Stimulated activated CD8-positive, alpha-beta memory T cell treated with anti-CD3 and anti-CD28 coated beads, Interleukin-7, amount 100 ng/mL, for 48 hours (primary cell): ENCODE results near the gene MARK2.
"Not testable (repeated sequence)": the region's sequence is repeated elsewhere in the genome, so short reads cannot be mapped to it uniquely, and the experiment has no call there.

Experiments
- DNase-seq, 2 donors: peaks; one replicate each; pipeline ENCODE4 v3.0.0-alpha.2; 2020; ENCODE audit warnings: low read depth in 1 of 2; ENCODE audit errors: extremely low read depth in 1 of 2

MARK2 gene

GRCh38 chr11:63838678-63839507 is at the start of gene MARK2:
TSS of gene MARK2 (plus strand) at chr11:63839110. CDS start at chr11:63839507, 397 bp downstream.
- peak; percentile 96 to 99 for DNase-seq

DNA sequence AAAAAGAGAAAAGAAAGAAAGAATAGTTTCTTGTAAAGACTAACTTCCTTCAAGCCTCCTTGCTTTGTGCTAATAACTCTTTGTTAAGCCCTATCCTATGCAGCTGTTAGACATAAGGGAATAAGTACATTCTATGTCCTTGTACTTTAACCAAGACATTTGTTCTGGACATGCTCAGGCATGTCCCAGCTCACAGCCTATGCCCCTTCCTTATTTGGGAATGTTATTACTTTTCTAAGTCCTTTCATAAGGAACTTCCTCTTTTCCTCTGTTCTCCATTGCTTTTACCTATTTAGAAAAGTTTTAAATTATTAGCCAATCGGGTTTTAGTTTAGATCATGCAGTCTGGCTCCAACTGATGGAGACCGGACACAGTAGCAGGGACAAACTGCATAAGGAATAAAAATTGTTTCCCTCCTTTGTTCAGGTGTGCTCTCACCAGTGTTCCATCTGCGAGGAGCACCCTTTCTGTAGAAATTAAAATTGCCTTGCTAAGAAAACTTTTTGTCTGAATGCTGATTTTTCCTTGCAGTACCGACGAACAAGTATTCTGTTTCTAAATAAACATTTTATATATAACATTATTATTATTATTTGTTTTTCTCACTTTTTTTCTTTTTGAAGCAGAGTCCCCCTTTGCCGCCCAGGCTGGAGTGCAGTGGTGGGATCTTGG is 47.3 kb upstream of the MARK2 start:
- DNase-seq = no peak

DNA sequence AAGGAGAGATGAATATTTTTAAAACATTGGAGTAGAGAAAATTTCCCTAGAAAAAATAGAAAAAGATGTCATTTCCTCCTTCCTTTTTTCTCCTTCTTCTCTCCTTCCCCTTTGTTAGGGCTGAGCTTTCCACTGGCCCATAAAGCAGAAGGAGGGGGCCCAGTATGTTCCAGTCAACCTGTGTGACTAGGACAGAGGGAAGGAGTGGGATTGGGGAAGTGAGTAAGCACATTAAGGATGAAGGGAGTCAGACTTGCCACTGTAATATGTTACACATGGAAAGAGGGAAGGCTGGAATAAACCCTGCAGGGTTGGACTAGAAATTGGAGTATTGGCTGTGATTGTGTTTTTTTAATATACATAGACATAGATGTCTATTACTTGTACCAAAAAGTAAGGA is 45.7 kb upstream of the MARK2 start:
- DNase-seq = no peak

- DNase-seq = no peak
These were observed 43.8 kb upstream of the MARK2 start for GRCh38 chr11:63795066-63795465.

DNA sequence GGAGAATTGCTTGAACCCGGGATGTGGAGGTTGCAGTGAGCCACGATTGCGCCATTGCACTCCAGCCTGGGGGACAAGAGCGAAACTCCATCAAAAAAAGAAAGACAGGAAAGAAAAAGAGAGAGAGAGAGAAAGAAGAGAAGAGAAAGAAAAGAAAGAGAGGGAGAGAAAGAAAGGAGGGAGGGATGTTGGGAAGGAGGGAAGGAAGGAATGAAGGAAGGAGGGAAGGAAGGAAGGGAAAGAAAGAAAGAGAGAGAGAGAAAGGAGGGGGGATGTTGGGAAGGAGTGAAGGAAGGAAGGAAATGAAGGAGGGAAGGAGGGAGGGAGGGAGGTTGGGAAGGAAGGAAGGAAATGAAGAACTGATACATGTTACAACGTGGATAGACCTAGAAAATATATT is 38.0 kb upstream of the MARK2 start:
- DNase-seq = no peak

DNA sequence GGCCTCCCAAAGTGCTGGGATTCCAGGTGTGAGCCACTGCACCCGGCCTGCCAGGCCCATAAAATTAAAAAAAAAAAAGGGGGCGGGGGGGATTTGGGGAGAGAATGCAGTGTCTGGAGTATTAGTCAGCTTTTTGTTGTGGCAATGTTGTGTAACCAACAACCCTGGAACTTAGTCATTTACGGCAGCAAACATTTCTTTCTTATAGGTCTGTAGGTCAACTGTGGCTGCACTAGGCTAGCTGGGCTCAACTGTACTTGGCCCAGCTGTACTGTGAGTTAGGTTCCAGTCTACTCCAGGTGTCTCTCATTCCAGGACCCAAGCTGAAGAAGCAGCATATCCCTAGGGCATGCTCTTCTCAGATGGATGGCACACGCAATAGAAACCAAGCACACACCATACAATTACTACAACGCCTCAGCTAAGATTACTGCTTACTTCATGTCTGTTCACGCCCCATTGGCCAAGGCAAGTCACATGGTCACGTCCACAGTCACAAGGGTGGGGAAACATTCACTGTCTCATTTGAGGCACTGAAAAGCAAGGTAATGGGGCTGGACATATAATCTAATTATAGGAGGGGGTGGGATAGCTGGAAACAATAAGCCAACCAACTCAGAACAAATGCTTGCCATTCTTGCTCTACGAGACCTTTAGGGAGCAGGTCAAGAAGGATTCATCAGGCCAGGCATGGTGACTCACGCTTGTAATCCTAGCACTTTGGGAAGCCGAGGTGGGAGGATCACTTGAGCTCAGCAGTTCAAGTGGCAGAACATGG is 36.1 kb upstream of the MARK2 start:
- no peak for DNase-seq

- DNase-seq = no peak
These were observed 34.7 kb upstream of the MARK2 start for GRCh38 chr11:63804259-63804658.

GRCh38 chr11:63805844-63806415 is 33.0 kb upstream of the MARK2 start:
- no peak for DNase-seq

DNA sequence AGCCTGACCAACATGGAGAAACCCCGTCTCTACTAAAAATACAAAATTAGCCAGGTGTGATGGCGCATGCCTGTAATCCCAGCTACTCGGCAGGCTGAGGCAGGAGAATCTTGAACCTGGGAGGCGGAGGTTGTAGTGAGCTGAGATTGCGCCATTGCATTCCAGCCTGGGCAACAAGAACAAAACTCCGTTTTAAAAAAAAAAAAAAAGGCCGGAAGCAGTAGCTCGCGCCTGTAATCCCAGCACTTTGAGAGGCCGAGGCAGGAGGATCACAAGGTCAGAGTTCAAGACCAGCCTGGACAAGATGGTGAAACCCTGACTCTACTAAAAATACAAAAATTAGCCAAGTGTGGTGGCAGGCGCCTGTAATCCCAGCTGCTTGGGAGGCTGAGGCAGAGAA is 28.5 kb upstream of the MARK2 start:
- DNase-seq = not testable (repeated sequence)

DNA sequence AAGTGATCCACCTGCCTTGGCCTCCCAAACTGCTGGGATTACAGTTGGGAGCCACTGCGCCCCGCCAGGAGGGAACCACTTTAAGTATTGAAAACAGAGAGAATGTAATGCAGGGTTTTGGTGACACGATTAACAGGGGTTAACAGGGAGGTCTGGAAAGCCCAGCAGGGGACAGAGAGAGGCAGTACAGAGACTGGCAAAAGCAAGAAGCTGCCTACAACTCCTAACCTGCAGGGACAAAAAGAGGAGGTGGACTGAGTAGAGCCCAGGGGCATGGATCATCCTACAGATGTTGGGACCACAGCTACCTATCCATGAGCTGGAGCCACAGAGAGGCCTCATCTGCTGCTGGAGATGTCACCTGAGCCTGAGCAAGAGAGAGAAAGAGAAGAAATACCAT is 27.4 kb upstream of the MARK2 start:
- DNase-seq = no peak

DNA sequence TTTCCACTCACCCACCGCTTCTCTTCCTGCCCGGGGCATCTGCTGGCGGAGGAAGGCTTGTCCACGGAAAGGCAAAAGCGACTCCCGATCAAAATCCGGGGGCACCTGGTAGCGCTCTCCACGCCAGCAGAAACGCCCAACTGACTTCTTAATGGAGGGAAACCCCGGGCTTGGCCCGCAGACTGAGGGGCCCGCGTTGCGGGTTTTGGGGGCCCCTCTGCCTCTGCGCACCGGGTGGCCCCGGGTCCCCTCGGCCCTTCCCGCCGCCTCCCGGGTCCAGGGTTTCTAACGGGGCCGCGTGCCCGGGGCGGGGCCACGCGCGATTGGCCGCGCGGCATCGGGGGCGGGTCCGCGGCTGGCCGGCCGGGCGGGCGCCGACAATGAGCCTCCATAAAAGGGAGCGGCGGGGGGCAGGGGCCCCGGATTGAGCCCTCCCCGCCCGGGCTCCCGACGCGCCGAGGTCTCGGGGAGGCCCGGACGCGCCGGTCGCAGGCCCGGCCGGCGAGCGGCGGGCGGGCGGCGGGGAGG is 25.8 kb upstream of the MARK2 start, which contains the start of gene SPINDOC:
TSS of gene SPINDOC (plus strand) at position 422 of the 528 bp plus-strand sequence. CDS start 231 bp downstream, outside the sequence.
- DNase-seq = peak; percentile 56 to 61

DNA sequence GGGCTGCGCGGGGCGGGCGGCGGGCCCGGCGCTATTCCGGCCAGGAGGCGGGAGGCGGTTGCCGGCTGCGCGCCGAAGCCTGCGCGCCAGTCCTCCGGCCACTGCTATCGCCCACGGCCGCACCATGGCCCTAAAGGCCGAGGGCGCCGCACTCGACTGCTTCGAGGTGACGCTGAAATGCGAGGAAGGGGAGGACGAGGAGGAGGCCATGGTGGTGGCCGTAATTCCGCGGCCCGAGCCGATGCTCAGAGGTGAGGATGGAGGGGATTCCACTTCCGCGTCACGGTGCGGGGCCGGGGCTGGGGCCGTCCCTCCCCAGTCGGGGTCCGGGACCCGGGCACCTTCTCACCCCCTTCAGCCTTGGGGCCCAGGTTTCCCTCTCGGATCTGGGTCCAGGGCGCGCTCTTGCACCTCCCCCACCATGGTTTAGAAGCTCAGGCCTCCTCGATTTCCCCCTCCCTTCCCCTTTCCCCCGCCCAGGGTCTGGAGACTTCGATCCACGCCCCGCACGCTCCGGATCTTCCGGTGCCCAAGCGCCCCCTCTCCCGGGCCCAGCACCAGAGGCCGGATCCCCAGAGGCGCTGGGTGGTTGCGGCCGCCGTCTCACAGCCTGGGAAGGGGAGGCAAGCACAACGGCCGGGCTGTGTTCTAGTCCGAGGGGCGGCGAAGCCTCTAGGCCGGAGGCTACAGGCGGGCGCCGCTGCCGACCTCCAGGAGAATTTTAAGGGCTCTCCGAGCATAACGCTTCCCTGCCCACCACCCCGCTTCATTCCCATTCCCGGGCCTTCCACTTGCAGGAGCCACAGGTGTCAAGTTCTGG is 25.1 kb upstream of the MARK2 start:
- DNase-seq = no peak

GRCh38 chr11:63814383-63814736 is 24.6 kb upstream of the MARK2 start:
- DNase-seq = no peak

- no peak for DNase-seq
These were observed 22.7 kb upstream of the MARK2 start for GRCh38 chr11:63816166-63816565.

DNA sequence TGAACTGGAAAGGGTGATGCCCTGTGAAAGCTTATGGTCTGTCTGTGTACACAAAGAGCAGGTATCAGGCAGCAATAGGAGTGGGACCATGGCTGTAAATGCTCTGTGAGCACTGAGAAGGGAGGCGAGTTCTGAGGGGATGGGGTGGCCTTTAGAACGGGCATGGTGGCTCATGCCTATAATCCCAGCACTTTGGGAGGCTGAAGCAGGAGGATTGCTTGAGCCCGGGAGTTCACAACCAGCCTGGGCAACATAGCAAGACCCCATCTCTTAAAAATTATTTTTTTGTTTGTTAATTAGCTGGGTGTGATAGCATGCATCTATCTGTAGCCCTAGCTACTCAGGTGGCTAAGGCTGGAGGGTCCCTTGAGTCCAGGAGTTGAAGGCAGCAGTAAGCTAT is 22.2 kb upstream of the MARK2 start:
- DNase-seq = no peak

DNA sequence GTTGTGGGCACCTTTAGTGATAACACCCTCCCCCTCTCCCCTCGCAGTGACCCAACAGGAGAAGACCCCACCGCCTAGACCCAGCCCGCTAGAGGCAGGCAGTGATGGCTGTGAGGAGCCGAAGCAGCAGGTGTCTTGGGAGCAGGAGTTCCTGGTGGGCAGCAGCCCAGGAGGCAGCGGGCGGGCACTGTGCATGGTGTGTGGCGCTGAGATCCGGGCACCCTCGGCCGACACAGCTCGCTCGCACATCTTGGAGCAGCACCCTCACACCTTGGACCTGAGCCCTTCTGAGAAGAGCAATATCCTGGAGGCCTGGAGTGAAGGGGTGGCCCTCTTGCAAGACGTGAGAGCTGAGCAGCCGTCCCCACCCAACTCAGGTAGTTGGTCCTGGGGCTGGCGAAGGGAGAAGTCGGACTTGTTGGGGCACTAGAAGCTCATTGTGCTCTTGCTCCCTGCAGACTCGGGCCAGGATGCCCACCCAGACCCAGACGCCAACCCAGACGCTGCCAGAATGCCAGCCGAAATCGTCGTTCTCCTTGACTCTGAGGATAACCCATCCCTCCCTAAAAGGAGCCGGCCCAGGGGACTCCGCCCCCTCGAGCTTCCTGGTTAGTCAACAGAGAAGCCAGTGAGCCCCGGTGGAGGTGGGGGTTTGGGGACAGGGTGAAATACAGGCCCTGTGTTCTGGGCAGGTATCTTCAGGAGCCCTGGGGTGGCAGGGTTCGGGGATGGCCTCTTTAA is 21.0 kb upstream of the MARK2 start:
- no peak for DNase-seq

GRCh38 chr11:63818609-63819008 is 20.3 kb upstream of the MARK2 start:
- no peak for DNase-seq

- no peak for DNase-seq
These were observed 17.5 kb upstream of the MARK2 start for GRCh38 chr11:63821411-63821810.

- DNase-seq = no peak
These were observed 12.3 kb upstream of the MARK2 start for GRCh38 chr11:63826471-63827190.
